ENCODE measurements around the gene EXPH5. TPM values are rescaled to one million over a fixed set of nuclear protein-coding genes. Genes with fewer than 3 reads are reported as not detected.

Gene EXPH5
- total and polyA plus RNA-seq, 2 of the 8 experiments (the other 6 are each of a cell fraction or from before 2014, with no cell fraction given): 1.1 to 11.5 TPM

DNA sequence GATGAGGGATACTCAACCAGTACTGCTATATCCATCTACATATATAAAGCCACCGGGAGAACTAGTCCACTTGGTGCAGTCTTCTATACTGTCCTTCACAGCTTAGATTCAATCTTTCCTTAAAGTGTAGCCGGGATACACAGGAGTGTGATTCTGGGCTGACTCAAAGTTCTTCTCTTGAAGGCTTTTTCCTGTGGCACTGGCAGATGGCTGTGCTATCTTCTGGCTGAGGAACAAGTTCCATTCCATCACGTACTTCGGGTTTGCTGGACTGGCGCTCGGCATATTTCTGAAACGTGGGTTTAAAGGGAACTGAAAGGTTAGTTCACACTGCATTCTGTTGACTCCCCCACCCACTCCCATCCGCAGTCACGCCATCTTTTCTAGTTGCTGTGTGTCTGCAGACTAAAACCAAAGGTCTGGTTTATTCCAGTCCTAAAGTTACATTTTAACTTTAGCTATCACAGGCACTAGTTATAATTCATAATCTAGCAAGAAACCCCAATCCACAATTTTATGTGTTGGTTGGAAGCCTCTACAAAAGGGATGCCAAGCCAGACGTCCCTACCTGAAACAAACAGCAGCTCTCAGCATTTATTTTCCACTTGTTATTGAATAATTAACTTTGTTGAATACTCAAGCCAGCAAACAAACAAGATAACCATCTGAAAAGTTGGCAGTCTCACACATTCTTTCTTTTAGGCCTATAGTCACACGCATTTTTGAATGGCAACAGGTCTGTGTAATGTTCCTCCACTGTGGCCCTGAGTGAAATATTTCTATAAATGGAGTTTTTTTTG is 118.7 kb downstream of the EXPH5 start:
- Histone ChIP-seq H2BK12ac (ENCODE audit: low read depth, low read length) (no peak overlapping the region), H2AFZ (ENCODE audit: low read length) (no peak overlapping the region), H3K79me1 (ENCODE audit: low read depth, low read length) (no peaks in the 10 kb centered on the region), H4K20me1 (replicated peaks in 1 of 2; ENCODE audit: control insufficient read depth in 1 of 2, insufficient read depth in 2 of 2, low read length in 2 of 2) (no peaks in the 10 kb centered on the region), H3K27ac (ENCODE audit: low read depth, low read length) (no peak overlapping the region), H3K4me3 (ENCODE audit: extremely low read depth in 1 of 4, insufficient read depth in 2 of 4, low read depth in 3 of 4, low read length in 4 of 4) (no peak overlapping the region), H3K36me3 (ENCODE audit: control insufficient read depth in 2 of 4, insufficient read depth in 4 of 4, low read length in 3 of 4) (peaks cover 0 to 6% (median 1%) of the 10 kb centered on the region in 4 experiments; a peak in 4 of 8 replicates), H4K5ac (ENCODE audit: insufficient read length, low read depth, low read length) (no peak overlapping the region), H3K79me2 (ENCODE audit: control insufficient read depth in 1 of 2, insufficient read depth in 2 of 2, low read length in 2 of 2) (no peaks in the 10 kb centered on the region), H4K91ac (replicated peaks; ENCODE audit: insufficient read length, low read length) (no peak overlapping the region), H2AK5ac (ENCODE audit: low read depth, low read length) (no peak overlapping the region), H3K9ac (replicated peaks in 1 of 4; ENCODE audit: extremely low read depth in 1 of 4, low read depth in 3 of 4, low read length in 3 of 4) (no peak overlapping the region), H2BK120ac (replicated peaks; ENCODE audit: low read depth, low read length) (no peak overlapping the region), H2BK20ac (ENCODE audit: low read length) (no peak overlapping the region), H3K27me3 (replicated peaks in 1 of 4; ENCODE audit: control insufficient read depth in 3 of 4, extremely low read depth in 1 of 4, insufficient read depth in 3 of 4, low read length in 3 of 4) (no peaks in the 10 kb centered on the region), H3K4me2 (ENCODE audit: insufficient read depth in 1 of 2, low read depth in 2 of 2, low read length in 2 of 2) (no peak overlapping the region), H4K8ac (ENCODE audit: extremely low read depth, insufficient read depth, low read length) (no peak overlapping the region), H3K9me3 (ENCODE audit: insufficient read depth in 2 of 2, low read depth in 1 of 2, low read length in 1 of 2) (no peaks in the 10 kb centered on the region), H3K14ac (ENCODE audit: insufficient read length) (no peak overlapping the region), H3K4me1 (replicated peaks in 1 of 4; ENCODE audit: control insufficient read depth in 3 of 4, insufficient read depth in 4 of 4, low read length in 3 of 4) (no peaks in the 10 kb centered on the region), H3K56ac (replicated peaks; ENCODE audit: insufficient read length, low read depth, low read length) (no peak overlapping the region), H3K4ac (replicated peaks; ENCODE audit: insufficient read length, low read depth, low read length) (no peak overlapping the region), H3K18ac (ENCODE audit: extremely low read depth, low read length) (no peak overlapping the region), H3K23ac (ENCODE audit: insufficient read length) (no peak overlapping the region), H2BK15ac (ENCODE audit: low read length) (no peak overlapping the region), H2BK5ac (ENCODE audit: low read depth, low read length) (no peak overlapping the region), H3K23me2 (ENCODE audit: low read depth, low read length) (no peaks in the 10 kb centered on the region)
- 88% methylated on average over 11 of the region's 11 CpGs; no CpG with 5 or more reads in 1 of the 2 experiments for WGBS, 2 experiments (ENCODE audit: extremely low coverage in 1 of 2, insufficient coverage in 1 of 2, insufficient read length in 1 of 2, insufficient replicate concordance in 2 of 2, low coverage in 1 of 2, low lambda C conversion rate in 2 of 2, missing lambda C conversion rate in 1 of 2)
- DNase-seq (ENCODE audit: low read depth in 1 of 2, low spot score in 2 of 2) (no peak), FAIRE-seq (no peak)
- TF ChIP-seq EGR1 (IDR thresholded peaks at IDR 0.05; ENCODE audit: borderline replicate concordance, low read depth, low read length) (no peak), CBX5 (IDR thresholded peaks at IDR 0.05; ENCODE audit: low read depth, low read length) (no peak), FOSL1 (IDR thresholded peaks at IDR 0.05; ENCODE audit: insufficient read depth, low read depth, low read length) (no peak), KDM1A (IDR thresholded peaks at IDR 0.05; ENCODE audit: borderline replicate concordance, low read length) (no peak), CEBPB (IDR thresholded peaks at IDR 0.05; ENCODE audit: low read depth, low read length) (no peak), MAFK (IDR thresholded peaks at IDR 0.05; ENCODE audit: low read depth, low read length) (no peak), ASH2L (IDR thresholded peaks at IDR 0.05; ENCODE audit: low read length) (no peak), RXRA (IDR thresholded peaks at IDR 0.05; ENCODE audit: insufficient read depth, low read depth, low read length) (no peak), POLR2A (IDR thresholded peaks at IDR 0.05; ENCODE audit: control extremely low read depth in 1 of 2, low read depth in 2 of 2, low read length in 2 of 2) (no peak), SP4 (IDR thresholded peaks at IDR 0.05; ENCODE audit: low read length) (no peak), TAF7 (optimal IDR thresholded peaks at IDR 0.05; ENCODE audit: borderline replicate concordance, low read depth, low read length) (no peak), SIRT6 (IDR thresholded peaks at IDR 0.05; ENCODE audit: low read length) (no peak), CREB1 (IDR thresholded peaks at IDR 0.05) (no peak)
- TF ChIP-seq, protein P1, sequence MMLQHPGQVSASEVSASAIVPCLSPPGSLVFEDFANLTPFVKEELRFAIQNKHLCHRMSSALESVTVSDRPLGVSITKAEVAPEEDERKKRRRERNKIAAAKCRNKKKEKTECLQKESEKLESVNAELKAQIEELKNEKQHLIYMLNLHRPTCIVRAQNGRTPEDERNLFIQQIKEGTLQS (IDR thresholded peaks at IDR 0.05; ENCODE audit: insufficient read depth, low read depth, low read length): no peak
- ChIA-PET CTCF (ENCODE audit: partially characterized antibody) (interaction anchor here (0.9 kb wide), 1 partner anchor 11 kb away, joined by 3 read pairs; no protein-coding TSS in a partner anchor), POLR2A (ENCODE audit: partially characterized antibody) (no interaction called here)
